Activated CD4-positive, CD25-positive, alpha-beta regulatory T cell treated with anti-CD3 and anti-CD28 coated beads, Interleukin-2, amount 50 U/mL, for 72 hours (primary cell): Measurements from ENCODE around the gene GPHA2.

ENCODE experiments used
- DNase-seq: peaks from one replicate; pipeline ENCODE4 v3.0.0; 2021

GPHA2 gene

GRCh38 chr11:64888729-64889511 is 46.8 kb downstream of the GPHA2 start:
- DNase-seq: no peak

- no peak for DNase-seq
Observed at GRCh38 chr11:64888406-64888728, 47.3 kb downstream of the GPHA2 start.

GRCh38 chr11:64887757-64888405 is 47.8 kb downstream of the GPHA2 start:
- DNase-seq: peak; percentile 94

- DNase-seq: no peak
Observed at GRCh38 chr11:64887234-64887756, 48.4 kb downstream of the GPHA2 start.

GRCh38 chr11:64885367-64886286 is 50.1 kb downstream of the GPHA2 start:
- DNase-seq: no peak
